K562 (cell line): ENCODE measurements around the gene CREB3L2. TPM values are rescaled to one million over a fixed set of nuclear protein-coding genes. Genes with fewer than 3 reads are reported as not detected.

Experiments
- BCOR ChIP-seq: fragments of 450-650 bp; IDR thresholded peaks from 2 replicates; pipeline ENCODE4 v1.6.1; 2016
- CEBPZ ChIP-seq: fragments of 150-350 bp; IDR thresholded peaks from 2 replicates; pipeline ENCODE4 v1.6.1; 2014; ENCODE audit warnings: low read depth, mild to moderate bottlenecking, low read length, borderline replicate concordance
- GTF2A2 ChIP-seq: IDR thresholded peaks from 2 replicates; pipeline ENCODE4 v1.6.1; 2016; ENCODE audit warnings: mild to moderate bottlenecking, missing genetic modification characterization, missing compliant biosample characterization
- HEY1 ChIP-seq: fragments of 250-450 bp; sonication (Bioruptor Pico); IDR thresholded peaks from 2 replicates; pipeline ENCODE4 v1.5.0; 2020; ENCODE audit warnings: mild to moderate bottlenecking, moderate library complexity, borderline replicate concordance
- JUND ChIP-seq, 2 experiments: IDR thresholded peaks; 2 replicates in 1 of 2; 3 replicates in 1 of 2; pipeline ENCODE4 v1.6.1; 2011; ENCODE audit warnings: borderline replicate concordance in 2 of 2, low read depth in 2 of 2, low read length in 2 of 2, improper control_type of control experiment in 1 of 2, missing biosample characterization in 1 of 2, missing genetic modification characterization in 1 of 2, missing genetic modification reagents in 1 of 2
- MAFK ChIP-seq: IDR thresholded peaks from 2 replicates; pipeline ENCODE4 v1.6.1; 2011; ENCODE audit warnings: low read length, improper control_type of control experiment
- NCOA6 ChIP-seq: fragments of 450-650 bp; IDR thresholded peaks from 2 replicates; pipeline ENCODE4 v1.6.1; 2017; ENCODE audit warnings: mild to moderate bottlenecking
- NEUROD1 ChIP-seq: fragments of 150-350 bp; IDR thresholded peaks from 2 replicates; pipeline ENCODE4 v1.6.1; 2014; ENCODE audit warnings: borderline replicate concordance, low read length, low read depth; ENCODE audit not compliant: partially characterized antibody
- SMAD2 ChIP-seq: fragments of 150-350 bp; IDR thresholded peaks from 2 replicates; pipeline ENCODE4 v1.6.1; 2014; ENCODE audit warnings: low read depth, mild to moderate bottlenecking, low read length
- SNAPC5 ChIP-seq: fragments of 250-450 bp; sonication (Bioruptor Pico); IDR thresholded peaks from 2 replicates; pipeline ENCODE4 v1.8.0; 2021; ENCODE audit warnings: moderate library complexity, mild to moderate bottlenecking, inconsistent platforms
- STAG1 ChIP-seq: sonication (generic); formaldehyde crosslinking; IDR thresholded peaks from 2 replicates; pipeline ENCODE4 v1.5.0; 2020; ENCODE audit warnings: missing genetic modification reagents, borderline replicate concordance
- TCF3 ChIP-seq: sonication (generic); formaldehyde crosslinking; IDR thresholded peaks from 2 replicates; pipeline ENCODE4 v1.4.0; 2020; ENCODE audit warnings: mild to moderate bottlenecking, missing genetic modification reagents
- ZNF212 ChIP-seq: fragments of 450-650 bp; formaldehyde crosslinking; IDR thresholded peaks from 2 replicates; pipeline ENCODE4 v1.4.0; 2020; ENCODE audit warnings: mild to moderate bottlenecking
- ZNF316 ChIP-seq: fragments of 450-650 bp; IDR thresholded peaks from 2 replicates; pipeline ENCODE4 v1.6.1; 2016
- ZNF41 ChIP-seq: fragments of 250-450 bp; sonication (Bioruptor Pico); conservative IDR thresholded peaks from 2 replicates; pipeline ENCODE4 v1.4.0; 2020; ENCODE audit warnings: mild to moderate bottlenecking
- ZNF699 ChIP-seq: fragments of 250-450 bp; sonication (Bioruptor Pico); IDR thresholded peaks from 2 replicates; pipeline ENCODE4 v1.8.0; 2021; ENCODE audit warnings: mild to moderate bottlenecking, moderate library complexity; ENCODE audit not compliant: insufficient replicate concordance
- polyA plus RNA-seq, 8 experiments: library from polyadenylated mRNA; depleted of rRNA in 4 of 8; stranded (reverse) in 5 of 8; unstranded in 3 of 8; fragments of >200 nt; fragmentation: Nextera tagmentation in 2 of 8; fragmentation: Illumina TruSeq in 1 of 8; extraction: Ambion mirVana in 2 of 8; extraction: Trizol in 1 of 8; gene quantifications; 2 replicates each; pipeline versions ENCODE4 v1.2.1 to v1.2.3, GENCODE V29; 2011 to 2014; ENCODE audit warnings: inconsistent platforms in 1 of 8, missing spikeins in 1 of 8
- total RNA-seq, 7 experiments: library from RNA; depleted of rRNA in 6 of 7; stranded (reverse); fragments of >200 nt in 6 of 7; fragmentation: Illumina TruSeq in 2 of 7; extraction: Trizol in 2 of 7; gene quantifications; 2 replicates each; pipeline versions ENCODE4 v1.2.1 to v1.2.3, GENCODE V29; 2011 to 2021; ENCODE audit warnings: low replicate concordance in 1 of 7
- TF ChIP-seq, protein P1 (sequence below): fragments of 450-650 bp; formaldehyde crosslinking; conservative IDR thresholded peaks from 2 replicates; pipeline ENCODE4 v1.4.0; 2022; ENCODE audit warnings: mild to moderate bottlenecking, missing genetic modification characterization
- TF ChIP-seq, protein P2 (sequence below): fragments of 450-650 bp; IDR thresholded peaks from 2 replicates; pipeline ENCODE4 v1.6.1; 2017; ENCODE audit warnings: mild to moderate bottlenecking, moderate library complexity
- TF ChIP-seq, protein P3 (sequence below): sonication (generic); formaldehyde crosslinking; IDR thresholded peaks from 2 replicates; pipeline ENCODE4 v1.8.0; 2022; ENCODE audit warnings: mild to moderate bottlenecking, missing genetic modification reagents

CREB3L2 gene
- total and polyA plus RNA-seq, 9 of the 15 experiments (the other 6 are each of a cell fraction or from before 2014, with no cell fraction given): 7.1 to 45.6 (median 15.8) TPM

DNA sequence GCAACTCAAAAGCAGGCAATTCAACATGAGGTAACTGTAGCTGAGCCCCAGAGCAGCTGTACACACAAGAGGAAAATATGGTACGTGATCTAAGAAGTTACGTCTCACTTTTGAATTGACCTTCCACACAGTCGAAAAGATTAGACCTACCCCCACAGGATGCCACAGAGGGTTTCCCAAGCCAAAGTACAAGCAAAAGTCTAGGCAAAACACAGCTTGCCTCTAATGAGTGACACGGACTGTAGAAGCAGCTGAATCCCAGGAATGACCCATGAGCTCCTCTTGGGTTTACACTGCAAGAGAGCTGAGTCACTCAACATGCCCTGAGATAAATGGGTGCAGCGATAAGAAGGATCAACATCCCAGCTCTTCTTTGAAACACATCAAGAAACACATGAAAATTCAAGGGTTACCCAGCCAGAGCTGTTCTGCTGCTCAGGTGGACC is 9.8 kb downstream of the CREB3L2 start (continued):
- TF ChIP-seq, protein P1, sequence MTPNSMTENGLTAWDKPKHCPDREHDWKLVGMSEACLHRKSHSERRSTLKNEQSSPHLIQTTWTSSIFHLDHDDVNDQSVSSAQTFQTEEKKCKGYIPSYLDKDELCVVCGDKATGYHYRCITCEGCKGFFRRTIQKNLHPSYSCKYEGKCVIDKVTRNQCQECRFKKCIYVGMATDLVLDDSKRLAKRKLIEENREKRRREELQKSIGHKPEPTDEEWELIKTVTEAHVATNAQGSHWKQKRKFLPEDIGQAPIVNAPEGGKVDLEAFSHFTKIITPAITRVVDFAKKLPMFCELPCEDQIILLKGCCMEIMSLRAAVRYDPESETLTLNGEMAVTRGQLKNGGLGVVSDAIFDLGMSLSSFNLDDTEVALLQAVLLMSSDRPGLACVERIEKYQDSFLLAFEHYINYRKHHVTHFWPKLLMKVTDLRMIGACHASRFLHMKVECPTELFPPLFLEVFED (CRISPR knock-in tag): no peak
- TF ChIP-seq ZNF316 (peak; percentile 93), NCOA6 (no peak), STAG1 (CRISPR knock-in tag) (no peak), SMAD2 (no peak), BCOR (peak; percentile 52; the same call in 1 of the 2 replicates), ZNF212 (CRISPR knock-in tag) (no peak), CEBPZ (no peak), SNAPC5 (no peak), ZNF41 (CRISPR knock-in tag) (no peak), TCF3 (CRISPR knock-in tag) (peak; percentile 55), HEY1 (CRISPR knock-in tag) (no peak), JUND (IDR thresholded peaks at IDR 0.05; ENCODE audit: borderline replicate concordance, low read depth, low read length) (peak; percentile 96), JUND (tag; IDR thresholded peaks at IDR 0.05; ENCODE audit: borderline replicate concordance, low read depth, low read length) (peak; percentile 94; the same call in 2 of the 3 replicates), ZNF699 (CRISPR knock-in tag) (no peak), MAFK (peak; percentile 87), NEUROD1 (no peak), GTF2A2 (tag) (no peak)
- TF ChIP-seq, protein P2, sequence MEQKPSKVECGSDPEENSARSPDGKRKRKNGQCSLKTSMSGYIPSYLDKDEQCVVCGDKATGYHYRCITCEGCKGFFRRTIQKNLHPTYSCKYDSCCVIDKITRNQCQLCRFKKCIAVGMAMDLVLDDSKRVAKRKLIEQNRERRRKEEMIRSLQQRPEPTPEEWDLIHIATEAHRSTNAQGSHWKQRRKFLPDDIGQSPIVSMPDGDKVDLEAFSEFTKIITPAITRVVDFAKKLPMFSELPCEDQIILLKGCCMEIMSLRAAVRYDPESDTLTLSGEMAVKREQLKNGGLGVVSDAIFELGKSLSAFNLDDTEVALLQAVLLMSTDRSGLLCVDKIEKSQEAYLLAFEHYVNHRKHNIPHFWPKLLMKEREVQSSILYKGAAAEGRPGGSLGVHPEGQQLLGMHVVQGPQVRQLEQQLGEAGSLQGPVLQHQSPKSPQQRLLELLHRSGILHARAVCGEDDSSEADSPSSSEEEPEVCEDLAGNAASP: no peak
- TF ChIP-seq, protein P3, sequence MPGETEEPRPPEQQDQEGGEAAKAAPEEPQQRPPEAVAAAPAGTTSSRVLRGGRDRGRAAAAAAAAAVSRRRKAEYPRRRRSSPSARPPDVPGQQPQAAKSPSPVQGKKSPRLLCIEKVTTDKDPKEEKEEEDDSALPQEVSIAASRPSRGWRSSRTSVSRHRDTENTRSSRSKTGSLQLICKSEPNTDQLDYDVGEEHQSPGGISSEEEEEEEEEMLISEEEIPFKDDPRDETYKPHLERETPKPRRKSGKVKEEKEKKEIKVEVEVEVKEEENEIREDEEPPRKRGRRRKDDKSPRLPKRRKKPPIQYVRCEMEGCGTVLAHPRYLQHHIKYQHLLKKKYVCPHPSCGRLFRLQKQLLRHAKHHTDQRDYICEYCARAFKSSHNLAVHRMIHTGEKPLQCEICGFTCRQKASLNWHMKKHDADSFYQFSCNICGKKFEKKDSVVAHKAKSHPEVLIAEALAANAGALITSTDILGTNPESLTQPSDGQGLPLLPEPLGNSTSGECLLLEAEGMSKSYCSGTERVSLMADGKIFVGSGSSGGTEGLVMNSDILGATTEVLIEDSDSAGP (CRISPR knock-in tag): no peak
